ENCODE measurements around the gene RHBDL3. TPM values are rescaled to one million over a fixed set of nuclear protein-coding genes. Genes with fewer than 3 reads are reported as not detected.

RHBDL3 gene
- total RNA-seq, 4 donors from 2014 or later = 0.52 to 2.2 (median 1.5) TPM

GRCh38 chr17:32264823-32265191 is 825 bp upstream of the RHBDL3 start:
- H3K4me3 ChIP-seq = peak overlapping the region in 1 of 2 donors; percentile 80

GRCh38 chr17:32266051-32266388 is 388 bp downstream of the RHBDL3 start:
- WGBS, 2 donors (ENCODE audit: low coverage in 1 of 2) = no CpG with 5 or more reads among the region's 55 CpGs
- H3K36me3 ChIP-seq = no peaks in the 10 kb centered on the region
- H3K4me3 ChIP-seq = peak overlapping the region; percentile 77 to 80
- H3K4me1 ChIP-seq = peaks cover 0 to 30% (median 8%) of the 10 kb centered on the region in 3 donors
- H3K27ac ChIP-seq = peak overlapping the region in 1 of 4 donors; percentile 51
- ATAC-seq = peak; percentile 27
- no peak for TF ChIP-seq EP300 (IDR thresholded peaks at IDR 0.05)
- no peak for TF ChIP-seq CTCF (IDR thresholded peaks at IDR 0.05)
- TF ChIP-seq POLR2AphosphoS5 (IDR thresholded peaks at IDR 0.05) = no peak
- TF ChIP-seq POLR2A (IDR thresholded peaks at IDR 0.05) = no peak
- peaks cover 41% of the 10 kb centered on the region for H3K27me3 ChIP-seq
- H3K9me3 ChIP-seq = no peaks in the 10 kb centered on the region

More at GRCh38 chr17:32264823-32265191, 825 bp upstream of the RHBDL3 start:
- H3K36me3 ChIP-seq = no peaks in the 10 kb centered on the region
- H3K4me1 ChIP-seq = peaks cover 0 to 30% (median 8%) of the 10 kb centered on the region in 3 donors
- H3K27ac ChIP-seq = peak overlapping the region in 3 of 4 donors; percentile 36 to 73 (median 53)
- TF ChIP-seq EP300 (IDR thresholded peaks at IDR 0.05) (no peak), CTCF (IDR thresholded peaks at IDR 0.05) (no peak), POLR2A (IDR thresholded peaks at IDR 0.05) (no peak), POLR2AphosphoS5 (IDR thresholded peaks at IDR 0.05) (no peak)
- WGBS, 2 donors (ENCODE audit: low coverage in 1 of 2) = 28 to 54% methylated on average over 8 of the region's 8 CpGs
- no peaks in the 10 kb centered on the region for H3K9me3 ChIP-seq
- peaks cover 31% of the 10 kb centered on the region for H3K27me3 ChIP-seq
- ATAC-seq = no peak

- no peak for ATAC-seq
- Histone ChIP-seq H3K4me3 (peak overlapping the region; percentile 77 to 80), H3K36me3 (no peaks in the 10 kb centered on the region), H3K4me1 (peaks cover 0 to 30% (median 8%) of the 10 kb centered on the region in 3 donors), H3K9me3 (no peaks in the 10 kb centered on the region), H3K27ac (peak overlapping the region in 1 of 4 donors; percentile 51), H3K27me3 (peaks cover 41% of the 10 kb centered on the region)
- 7% methylated on average over 2 of the region's 78 CpGs; no CpG with 5 or more reads in 1 of the 2 donors for WGBS, 2 donors (ENCODE audit: low coverage in 1 of 2)
- TF ChIP-seq CTCF (IDR thresholded peaks at IDR 0.05) = no peak
- no peak for TF ChIP-seq POLR2A (IDR thresholded peaks at IDR 0.05)
- no peak for TF ChIP-seq POLR2AphosphoS5 (IDR thresholded peaks at IDR 0.05)
- no peak for TF ChIP-seq EP300 (IDR thresholded peaks at IDR 0.05)
Observed at GRCh38 chr17:32266389-32267301, 1.0 kb downstream of the RHBDL3 start.

GRCh38 chr17:32267690-32268205 is 2.1 kb downstream of the RHBDL3 start:
- Histone ChIP-seq H3K4me3 (no peak overlapping the region), H3K27me3 (peaks cover 45% of the 10 kb centered on the region), H3K4me1 (peaks cover 0 to 30% (median 8%) of the 10 kb centered on the region in 3 donors), H3K27ac (no peak overlapping the region), H3K36me3 (no peaks in the 10 kb centered on the region), H3K9me3 (no peaks in the 10 kb centered on the region)
- TF ChIP-seq POLR2A (IDR thresholded peaks at IDR 0.05) (no peak), POLR2AphosphoS5 (IDR thresholded peaks at IDR 0.05) (no peak), EP300 (IDR thresholded peaks at IDR 0.05) (no peak), CTCF (IDR thresholded peaks at IDR 0.05) (no peak)
- no peak for ATAC-seq
- 9% methylated on average over 4 of the region's 10 CpGs; no CpG with 5 or more reads in 1 of the 2 donors for WGBS, 2 donors (ENCODE audit: low coverage in 1 of 2)
